Superior temporal gyrus (tissue), 1 donor: ENCODE results near the gene STUM.
"Not testable (repeated sequence)": the region's sequence is repeated elsewhere in the genome, so short reads cannot be mapped to it uniquely, and the experiment has no call there.

ENCODE experiments used
- DNase-seq: peaks from one replicate; pipeline ENCODE4 v3.0.0-alpha.2; 2016; ENCODE audit errors: extremely low spot score

STUM gene

GRCh38 chr1:226638608-226639007 is 90.0 kb downstream of the STUM start:
- DNase-seq = no peak

- DNase-seq = not testable (repeated sequence)
Observed at GRCh38 chr1:226639206-226639605, 90.6 kb downstream of the STUM start.

DNA sequence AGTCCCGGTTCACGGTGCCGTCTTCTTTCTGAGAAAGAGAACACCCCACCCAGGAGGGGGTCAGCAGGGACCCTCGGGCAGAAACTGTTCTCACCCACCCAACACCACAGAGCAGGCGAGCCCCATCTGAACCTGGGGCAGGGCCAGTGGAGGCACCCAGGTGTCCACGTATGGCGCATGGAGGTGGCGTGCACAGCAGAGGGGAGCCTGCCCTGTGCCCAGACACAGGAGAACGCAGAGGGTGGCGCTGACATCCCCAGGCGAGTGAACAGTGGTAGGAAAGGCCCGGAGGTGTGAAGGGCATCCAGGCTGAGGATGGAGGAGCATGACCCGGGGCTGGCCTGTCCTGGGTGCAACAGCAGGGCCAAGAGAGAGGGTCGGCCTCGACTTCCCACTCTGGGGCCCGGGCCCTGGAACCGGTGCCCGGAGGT is 91.1 kb downstream of the STUM start:
- no peak for DNase-seq

DNA sequence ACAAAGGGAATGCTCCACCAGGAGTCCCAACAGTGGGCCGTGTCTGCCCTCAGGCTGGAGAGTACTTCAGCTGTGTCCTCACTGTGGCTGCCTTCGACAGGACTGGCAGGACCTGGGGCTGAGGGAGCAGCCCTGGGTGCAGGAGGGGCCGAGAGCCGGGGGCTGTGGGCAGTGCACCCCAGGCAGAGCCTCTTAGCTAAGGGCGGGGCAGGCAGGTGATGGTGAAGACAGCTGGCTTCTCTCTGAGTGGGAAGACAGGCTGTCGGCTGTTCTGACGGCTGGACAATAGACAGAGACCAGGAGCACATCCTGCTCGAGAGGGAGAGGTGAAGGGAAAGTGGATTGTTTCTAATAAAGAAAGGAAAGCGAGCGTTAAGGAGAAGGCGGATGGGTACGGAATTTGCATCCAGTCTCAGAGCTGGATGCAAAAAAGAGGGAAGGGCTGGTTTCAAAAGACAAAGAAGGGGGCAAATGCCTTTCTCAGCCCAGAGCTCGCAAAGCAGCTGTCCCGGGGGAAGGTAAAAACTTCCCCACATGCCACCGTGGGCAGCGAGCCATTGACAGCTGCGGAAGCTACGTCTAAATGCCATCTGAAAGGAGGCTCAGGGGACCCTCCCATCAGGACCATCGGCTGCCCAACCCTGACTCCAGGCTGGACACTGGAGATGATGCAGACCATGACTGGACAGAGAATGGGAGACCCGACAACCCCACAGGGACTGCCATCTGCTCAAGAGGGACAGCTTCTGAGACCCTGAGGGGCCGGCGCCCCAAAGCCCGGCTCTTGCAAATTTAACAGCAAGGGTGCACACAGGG is 92.0 kb downstream of the STUM start:
- DNase-seq = no peak

GRCh38 chr1:226641671-226642231 is 93.2 kb downstream of the STUM start:
- no peak for DNase-seq

DNA sequence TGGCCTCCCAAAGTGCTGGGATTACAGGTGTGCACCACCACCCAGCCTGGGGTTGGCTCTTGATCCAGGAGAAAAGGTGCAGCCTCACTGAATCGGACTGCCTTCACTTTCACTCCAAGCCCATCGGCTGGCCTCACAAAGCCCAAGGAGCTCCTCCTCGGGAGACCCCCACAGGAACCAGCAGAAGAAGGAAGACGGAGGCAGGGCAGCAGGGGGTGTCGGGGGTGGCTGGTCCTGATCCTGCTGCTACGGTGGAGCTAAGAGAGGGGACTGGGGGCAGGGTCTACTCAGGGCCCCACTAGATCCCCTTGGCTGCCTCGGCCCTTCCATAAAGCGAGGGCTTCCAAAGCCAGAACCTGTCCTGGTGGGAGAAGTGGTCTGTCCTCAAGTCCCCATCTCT is 93.9 kb downstream of the STUM start:
- DNase-seq = no peak

- no peak for DNase-seq
Observed at GRCh38 chr1:226643177-226643576, 94.6 kb downstream of the STUM start.

GRCh38 chr1:226643611-226644540 is 95.3 kb downstream of the STUM start:
- no peak for DNase-seq

- no peak for DNase-seq
Observed at GRCh38 chr1:226644541-226645176, 96.1 kb downstream of the STUM start.

- DNase-seq = no peak
Observed at GRCh38 chr1:226645279-226645976, 96.9 kb downstream of the STUM start.

- no peak for DNase-seq
Observed at GRCh38 chr1:226646026-226646869, 97.7 kb downstream of the STUM start.

DNA sequence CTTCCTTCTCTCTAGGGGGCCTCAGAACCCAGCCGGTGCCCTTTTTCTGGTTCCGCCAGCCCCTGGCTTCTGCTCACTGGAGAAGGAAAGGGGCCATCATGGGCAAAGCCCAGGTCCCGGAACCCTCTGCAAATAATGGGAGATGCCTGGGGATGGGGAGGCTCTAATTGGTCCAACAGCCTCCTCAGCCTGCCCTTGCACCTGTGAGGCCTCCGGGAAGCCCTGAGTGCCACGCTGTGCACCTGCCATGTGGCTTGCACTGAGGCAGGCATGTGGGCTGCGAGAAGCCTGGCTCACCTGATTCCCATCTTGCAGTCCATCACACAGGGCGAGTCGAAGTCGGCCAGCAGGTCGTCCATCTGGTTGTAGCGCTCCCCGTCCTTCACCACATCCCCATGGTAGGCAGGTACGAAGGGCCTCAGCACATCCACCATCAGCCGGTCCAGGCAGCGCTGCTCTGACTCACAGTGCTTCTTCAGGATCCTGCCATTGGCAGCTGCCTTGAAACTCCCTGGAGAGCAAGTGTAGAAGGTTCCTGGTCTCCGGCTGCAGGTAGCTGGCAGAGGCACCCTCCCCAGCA is 98.4 kb downstream of the STUM start:
- no peak for DNase-seq

DNA sequence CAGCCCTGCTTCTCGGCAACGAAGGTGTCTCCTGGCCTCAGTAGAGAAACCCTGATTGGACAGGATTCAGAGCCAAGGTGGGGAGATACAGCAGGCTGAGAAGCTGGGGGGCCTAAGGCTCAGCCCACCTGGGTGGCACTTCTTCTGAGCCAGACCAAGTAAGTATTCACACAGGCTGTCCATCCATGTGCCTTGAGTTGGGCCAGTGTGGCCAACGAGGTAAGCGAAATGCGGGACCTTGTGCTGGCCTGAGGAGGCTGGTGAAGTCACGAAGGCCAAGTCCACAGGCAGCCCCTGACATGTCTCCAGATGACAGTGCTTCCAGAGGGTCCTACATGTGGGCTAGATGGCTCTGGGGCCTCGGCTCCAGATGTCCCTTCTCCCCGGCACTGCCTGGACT is 99.2 kb downstream of the STUM start:
- no peak for DNase-seq

GRCh38 chr1:226648421-226648820 is 99.9 kb downstream of the STUM start:
- no peak for DNase-seq

DNA sequence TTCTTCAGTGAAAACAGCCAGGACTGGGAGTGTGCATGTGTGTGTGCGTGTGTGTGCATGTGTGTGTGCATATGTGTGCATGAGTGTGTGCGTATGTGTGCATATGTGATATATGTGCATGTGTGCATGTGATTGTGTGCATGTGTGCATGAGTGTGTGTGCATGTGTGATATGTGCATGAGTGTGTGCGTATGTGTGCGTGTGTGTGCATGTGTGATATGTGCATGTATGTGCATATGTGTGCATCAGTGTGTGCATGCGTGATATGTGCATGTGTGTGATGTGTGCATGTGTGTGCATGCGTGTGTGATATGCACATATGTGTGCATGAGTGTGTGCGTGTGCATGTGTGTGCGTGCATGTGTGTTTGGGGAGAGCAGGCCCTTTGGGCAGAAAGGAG is 100.7 kb downstream of the STUM start:
- DNase-seq = no peak

DNA sequence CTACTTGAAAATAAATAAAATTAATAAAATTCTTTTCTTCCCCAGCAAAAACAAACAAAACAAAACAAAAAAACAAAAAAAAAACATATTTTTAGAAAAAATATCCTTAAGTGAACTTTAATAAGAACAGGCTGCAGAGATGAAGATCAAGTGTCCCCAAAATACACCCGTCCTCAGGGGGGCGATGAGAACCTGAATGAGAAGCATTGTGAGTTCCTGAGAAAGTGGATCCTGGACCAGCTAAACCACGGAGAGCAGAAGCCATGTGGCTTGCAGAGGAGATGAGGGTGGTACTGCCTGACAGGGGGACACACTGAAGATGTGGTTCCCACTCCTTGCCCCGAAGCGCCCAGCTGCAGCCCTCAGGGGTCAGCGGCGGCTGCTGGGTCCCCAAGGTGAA is 101.2 kb downstream of the STUM start:
- no peak for DNase-seq

- DNase-seq = no peak
Observed at GRCh38 chr1:226650236-226650841, 101.8 kb downstream of the STUM start.

DNA sequence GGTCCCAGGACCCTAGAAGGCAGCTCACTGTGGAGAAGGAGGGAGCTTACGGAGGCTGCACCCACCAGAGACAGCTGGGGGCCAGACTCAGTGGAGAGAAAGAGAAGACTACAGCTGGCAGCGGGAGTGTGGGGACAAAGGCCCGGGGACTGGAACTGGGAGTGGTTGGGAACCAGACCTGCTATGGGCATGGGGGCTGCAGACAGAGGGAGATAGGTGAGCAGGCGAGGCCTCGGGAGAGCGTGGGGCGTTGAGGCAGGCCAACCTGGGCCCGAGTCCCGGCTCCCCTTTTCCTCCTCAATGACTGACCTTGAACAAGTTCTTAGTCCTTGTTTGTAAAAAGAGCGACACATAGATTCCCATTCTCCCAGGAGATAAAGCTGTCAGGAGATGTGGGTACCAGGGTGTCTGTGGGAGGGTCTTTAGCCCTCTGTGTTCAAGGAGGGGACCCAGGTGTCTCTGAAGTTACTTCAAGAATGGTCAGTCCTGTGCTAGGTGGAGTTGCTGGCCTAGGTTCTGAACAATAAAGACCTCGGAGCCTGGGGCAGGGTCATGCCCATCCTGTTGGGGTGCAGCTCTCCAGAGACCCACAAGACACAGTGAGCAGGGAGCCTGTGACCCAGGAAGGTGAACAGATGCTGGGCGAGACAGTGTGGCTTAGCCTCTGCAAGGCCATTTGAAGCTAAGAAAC is 102.6 kb downstream of the STUM start:
- no peak for DNase-seq

DNA sequence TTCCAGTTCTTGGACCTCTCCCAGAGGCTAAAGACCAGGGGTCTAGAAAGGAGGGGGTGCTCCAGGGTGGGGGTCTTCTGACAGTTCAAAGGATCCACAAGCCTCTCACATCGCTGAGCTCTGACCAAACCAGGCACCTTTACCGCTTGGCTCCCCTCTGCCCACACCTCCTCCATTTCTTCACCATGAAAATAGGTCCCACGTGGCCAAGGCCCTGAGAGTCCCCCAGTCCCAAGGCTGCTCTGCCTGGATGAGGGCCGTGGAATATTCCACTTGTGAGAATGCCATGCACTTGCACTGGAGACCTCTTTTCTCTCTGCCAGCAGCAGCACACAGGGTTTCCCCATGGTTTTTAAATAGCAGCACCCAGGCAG is 103.2 kb downstream of the STUM start:
- no peak for DNase-seq
